Neural cell (in vitro differentiated cells): ENCODE results near the gene SCGB3A1. TPM values are rescaled to one million over a fixed set of nuclear protein-coding genes. Genes with fewer than 3 reads are reported as not detected.

Source experiments
- H2AFZ ChIP-seq: fragments of 200-600, 300-800 bp; sonication (generic), shearing (Covaris generic); 2 replicates; pipeline ENCODE4 v1.6.0; 2014; ENCODE audit warnings: low read depth, mild to moderate bottlenecking, antibody characterized with exemption, low read length, moderate library complexity
- H3F3A ChIP-seq: fragments of 200-600 bp; shearing (Covaris generic); 2 replicates; pipeline ENCODE4 v1.6.1; 2016; ENCODE audit warnings: mild to moderate bottlenecking, moderate library complexity, mixed read lengths, antibody characterized with exemption, low read length; ENCODE audit not compliant: insufficient read depth, poor library complexity, severe bottlenecking
- H3K27ac ChIP-seq: fragments of 200-600, 300-800 bp; sonication (generic), shearing (Covaris generic); 2 replicates; pipeline ENCODE4 v1.5.1; 2014; ENCODE audit warnings: mild to moderate bottlenecking, low read length, moderate library complexity
- H3K27me3 ChIP-seq: fragments of 300-800, 200-600 bp; sonication (generic), shearing (Covaris generic); 2 replicates; pipeline ENCODE4 v1.6.0; 2014; ENCODE audit warnings: mild to moderate bottlenecking, low read depth, low read length, moderate library complexity; ENCODE audit not compliant: insufficient read depth
- H3K36me3 ChIP-seq: fragments of 300-800, 200-600 bp; sonication (generic), shearing (Covaris generic); 2 replicates; pipeline ENCODE4 v1.5.1; 2014; ENCODE audit warnings: mild to moderate bottlenecking, antibody characterized with exemption, low read length, moderate library complexity; ENCODE audit not compliant: insufficient read depth
- H3K4me2 ChIP-seq: fragments of 300-800, 200-600 bp; sonication (generic), shearing (Covaris generic); 2 replicates; pipeline ENCODE4 v1.6.0; 2014; ENCODE audit warnings: mild to moderate bottlenecking, low read length
- H3K4me3 ChIP-seq: fragments of 300-800, 200-600 bp; sonication (generic), shearing (Covaris generic); 2 replicates; pipeline ENCODE4 v1.5.1; 2014; ENCODE audit warnings: mild to moderate bottlenecking, low read length, moderate library complexity
- H3K79me2 ChIP-seq: fragments of 200-600 bp; shearing (Covaris generic); replicated peaks from 2 replicates; pipeline ENCODE4 v1.6.0; 2014; ENCODE audit warnings: mild to moderate bottlenecking, low read length, moderate library complexity; ENCODE audit not compliant: insufficient read depth
- H3K9ac ChIP-seq: fragments of 300-800, 200-600 bp; sonication (generic), shearing (Covaris generic); 2 replicates; pipeline ENCODE4 v1.6.1; 2016; ENCODE audit warnings: mild to moderate bottlenecking, low read length, mixed read lengths
- H3K9me2 ChIP-seq: fragments of 200-600 bp; shearing (Covaris generic); 2 replicates; pipeline ENCODE4 v1.6.1; 2016; ENCODE audit warnings: mild to moderate bottlenecking, low read length, mixed read lengths; ENCODE audit not compliant: insufficient read depth
- H3K9me3 ChIP-seq: fragments of 200-600, 300-800 bp; sonication (generic), shearing (Covaris generic); 2 replicates; pipeline ENCODE4 v1.6.1; 2016; ENCODE audit warnings: mild to moderate bottlenecking, mixed run types, low read length, moderate library complexity, mixed read lengths
- H4K20me1 ChIP-seq: fragments of 200-600 bp; shearing (Covaris generic); 2 replicates; pipeline ENCODE4 v1.6.1; 2016; ENCODE audit warnings: mild to moderate bottlenecking, mixed run types; ENCODE audit not compliant: insufficient read depth
- CTCF ChIP-seq: fragments of 450-650 bp; IDR thresholded peaks from 2 replicates; pipeline ENCODE4 v1.5.1; 2014; ENCODE audit warnings: antibody characterized with exemption, mild to moderate bottlenecking, moderate library complexity; ENCODE audit not compliant: poor library complexity, severe bottlenecking
- EP300 ChIP-seq: fragments of 450-650 bp; conservative IDR thresholded peaks from 2 replicates; pipeline ENCODE4 v1.6.1; 2014; ENCODE audit warnings: antibody characterized with exemption, mild to moderate bottlenecking, moderate library complexity; ENCODE audit not compliant: poor library complexity, severe bottlenecking
- EZH2 ChIP-seq: fragments of 200-600, 300-800 bp; shearing (Covaris generic), sonication (generic); IDR thresholded peaks from 2 replicates; pipeline ENCODE4 v1.6.1; 2014; ENCODE audit warnings: antibody characterized with exemption, low read length, borderline replicate concordance, mild to moderate bottlenecking; ENCODE audit not compliant: insufficient read depth, poor library complexity, severe bottlenecking
- MXI1 ChIP-seq: fragments of 450-650 bp; conservative IDR thresholded peaks from 2 replicates; pipeline ENCODE4 v1.6.1; 2014; ENCODE audit warnings: antibody characterized with exemption, mild to moderate bottlenecking; ENCODE audit not compliant: poor library complexity, severe bottlenecking
- POLR2AphosphoS5 ChIP-seq: IDR thresholded peaks from 2 replicates; pipeline ENCODE4 v1.6.1; 2012
- RAD21 ChIP-seq: fragments of 450-650 bp; conservative IDR thresholded peaks from 2 replicates; pipeline ENCODE4 v1.6.1; 2014; ENCODE audit warnings: antibody characterized with exemption, mild to moderate bottlenecking, moderate library complexity
- REST ChIP-seq: IDR thresholded peaks from 2 replicates; pipeline ENCODE4 v1.6.1; 2012; ENCODE audit warnings: borderline replicate concordance
- SMC3 ChIP-seq: fragments of 450-650 bp; conservative IDR thresholded peaks from 2 replicates; pipeline ENCODE4 v1.6.1; 2014; ENCODE audit warnings: antibody characterized with exemption, mild to moderate bottlenecking, moderate library complexity; ENCODE audit not compliant: poor library complexity
- TAF1 ChIP-seq: IDR thresholded peaks from 2 replicates; pipeline ENCODE4 v1.6.1; 2012; ENCODE audit warnings: low read depth
- polyA plus RNA-seq: library from polyadenylated mRNA; depleted of rRNA; stranded (reverse); fragments of >200 nt; gene quantifications from 2 replicates; pipeline ENCODE4 v1.2.3, GENCODE V29; 2014

Gene SCGB3A1
- polyA plus RNA-seq, 1 donor from 2014 or later: not detected

- H3K36me3 ChIP-seq: no peaks in the 10 kb centered on the region
- no peaks in the 10 kb centered on the region for H3K9me2 ChIP-seq
- no peak overlapping the region for H3K4me2 ChIP-seq
- TF ChIP-seq POLR2AphosphoS5: no peak
- no peak for TF ChIP-seq SMC3
- TF ChIP-seq CTCF: no peak
- no peak for TF ChIP-seq MXI1
- TF ChIP-seq RAD21: no peak
- TF ChIP-seq REST: no peak
- TF ChIP-seq TAF1: no peak
- TF ChIP-seq EP300: no peak
- H3K27ac ChIP-seq: no peak overlapping the region
- H3K9me3 ChIP-seq: no peaks in the 10 kb centered on the region
- no peaks in the 10 kb centered on the region for H3K79me2 ChIP-seq
- no peak overlapping the region for H2AFZ ChIP-seq
- H4K20me1 ChIP-seq: no peaks in the 10 kb centered on the region
- H3K9ac ChIP-seq: no peak overlapping the region
- H3K4me3 ChIP-seq: no peak overlapping the region
- no peaks in the 10 kb centered on the region for H3F3A ChIP-seq
- no peaks in the 10 kb centered on the region for H3K27me3 ChIP-seq
These were observed 39.1 kb upstream of the SCGB3A1 start for GRCh38 chr5:180630426-180630825.

- Histone ChIP-seq H3K9ac (no peak overlapping the region), H2AFZ (no peak overlapping the region), H3K27me3 (no peaks in the 10 kb centered on the region), H3K36me3 (no peaks in the 10 kb centered on the region), H3K4me2 (no peak overlapping the region), H4K20me1 (no peaks in the 10 kb centered on the region), H3K27ac (no peak overlapping the region), H3K9me3 (no peaks in the 10 kb centered on the region), H3F3A (no peaks in the 10 kb centered on the region), H3K79me2 (no peaks in the 10 kb centered on the region), H3K4me3 (no peak overlapping the region), H3K9me2 (no peaks in the 10 kb centered on the region)
- TF ChIP-seq CTCF (no peak), EZH2 (no peak), TAF1 (no peak), RAD21 (no peak), POLR2AphosphoS5 (no peak), REST (no peak), MXI1 (no peak), EP300 (no peak), SMC3 (no peak)
These were observed 38.6 kb upstream of the SCGB3A1 start for GRCh38 chr5:180629831-180630382.
